Smooth muscle cell (in vitro differentiated cells): ENCODE measurements around the gene PCSK4. TPM values are rescaled to one million over a fixed set of nuclear protein-coding genes. Genes with fewer than 3 reads are reported as not detected.

Source experiments
- DNase-seq: peaks from one replicate; lab custom pipeline; 2025; ENCODE audit not compliant: unreplicated experiment; lab: John Stamatoyannopoulos, UW
- H2AFZ ChIP-seq: fragments of 200-600 bp; sonication (generic); 2 replicates; pipeline ENCODE4 v1.6.0; 2016; ENCODE audit warnings: antibody characterized with exemption, low read depth, mild to moderate bottlenecking
- H3F3A ChIP-seq: fragments of 200-600 bp; sonication (generic); 2 replicates; pipeline ENCODE4 v1.6.0; 2017; ENCODE audit warnings: antibody characterized with exemption, low read depth
- H3K27ac ChIP-seq: fragments of 200-600 bp; sonication (generic); 2 replicates; pipeline ENCODE4 v1.5.1; 2016; ENCODE audit warnings: low read depth, mild to moderate bottlenecking
- H3K27me3 ChIP-seq: fragments of 200-600 bp; sonication (generic); 2 replicates; pipeline ENCODE4 v1.6.1; 2016; ENCODE audit warnings: low read depth, mild to moderate bottlenecking
- H3K36me3 ChIP-seq: fragments of 200-600 bp; sonication (generic); 2 replicates; pipeline ENCODE4 v1.5.1; 2016; ENCODE audit warnings: low read depth
- H3K4me1 ChIP-seq: fragments of 200-600 bp; sonication (generic); 2 replicates; pipeline ENCODE4 v1.5.1; 2016; ENCODE audit warnings: low read depth
- H3K4me2 ChIP-seq: fragments of 200-600 bp; sonication (generic); 2 replicates; pipeline ENCODE4 v1.6.0; 2016; ENCODE audit warnings: mild to moderate bottlenecking
- H3K4me3 ChIP-seq: fragments of 200-600 bp; sonication (generic); 2 replicates; pipeline ENCODE4 v1.5.1; 2016; ENCODE audit warnings: mild to moderate bottlenecking
- H3K79me2 ChIP-seq: fragments of 200-600 bp; sonication (generic); 2 replicates; pipeline ENCODE4 v1.6.0; 2016; ENCODE audit warnings: low read depth, mild to moderate bottlenecking
- H3K9ac ChIP-seq: fragments of 200-600 bp; sonication (generic); 2 replicates; pipeline ENCODE4 v1.6.0; 2016; ENCODE audit warnings: low read depth
- H3K9me3 ChIP-seq: fragments of 200-600 bp; sonication (generic); replicated peaks from 2 replicates; pipeline ENCODE4 v1.5.1; 2016; ENCODE audit warnings: low read depth
- H4K20me1 ChIP-seq: fragments of 200-600 bp; sonication (generic); 2 replicates; pipeline ENCODE4 v1.6.0; 2016; ENCODE audit warnings: low read depth
- WGBS: methylation state at CpG from one replicate; pipeline ENCODE4 v1.1.7; 2016; ENCODE audit warnings: low lambda C conversion rate; 5-methylcytosine and 5-hydroxymethylcytosine counted together
- polyA plus RNA-seq: library from polyadenylated mRNA; unstranded; fragments of >200 nt; fragmentation: Nextera tagmentation; extraction: Ambion mirVana; gene quantifications from 2 replicates; pipeline ENCODE4 v1.2.1, GENCODE V29; 2016
- total RNA-seq: library from RNA; depleted of rRNA; stranded (reverse); fragments of >200 nt; gene quantifications from 2 replicates; pipeline ENCODE4 v1.2.3, GENCODE V29; 2014
- TF ChIP-seq, protein P1 (sequence below): fragments of 200-600 bp; sonication (generic); IDR thresholded peaks from 2 replicates; pipeline ENCODE4 v1.5.1; 2017; ENCODE audit warnings: borderline replicate concordance, mild to moderate bottlenecking, antibody characterized with exemption; ENCODE audit not compliant: insufficient read depth, poor library complexity, severe bottlenecking

PCSK4 gene
- total and polyA plus RNA-seq, 2 experiments from 2014 or later: 1.7 to 8.7 TPM

DNA sequence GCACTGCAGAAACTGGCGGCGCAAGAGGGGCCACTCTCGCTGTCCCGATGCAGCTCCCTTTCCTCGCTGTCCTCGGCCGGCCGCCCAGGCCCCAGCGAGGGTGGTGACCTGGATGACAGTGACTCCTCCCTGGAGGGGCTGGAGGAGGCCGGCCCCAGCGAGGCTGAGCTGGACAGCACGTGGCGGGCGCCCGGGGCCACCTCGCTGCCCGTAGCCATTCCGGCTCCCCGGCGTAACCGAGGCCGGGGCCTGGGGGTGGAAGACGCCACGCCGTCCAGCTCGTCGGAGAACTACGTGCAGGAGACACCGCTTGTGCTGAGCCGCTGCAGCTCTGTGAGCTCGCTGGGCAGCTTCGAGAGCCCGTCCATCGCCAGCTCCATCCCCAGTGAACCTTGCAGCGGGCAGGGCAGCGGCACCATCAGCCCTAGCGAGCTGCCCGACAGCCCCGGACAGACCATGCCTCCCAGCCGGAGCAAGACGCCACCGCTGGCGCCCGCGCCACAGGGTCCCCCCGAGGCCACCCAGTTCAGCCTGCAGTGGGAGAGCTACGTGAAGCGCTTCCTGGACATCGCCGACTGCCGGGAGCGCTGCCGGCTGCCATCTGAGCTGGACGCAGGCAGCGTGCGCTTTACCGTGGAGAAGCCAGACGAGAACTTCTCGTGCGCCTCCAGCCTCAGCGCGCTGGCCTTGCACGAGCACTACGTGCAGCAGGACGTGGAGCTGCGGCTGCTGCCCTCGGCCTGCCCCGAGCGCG lies 23.5 kb downstream of the PCSK4 start:
- H3K9ac ChIP-seq: no peak overlapping the region
- H3K79me2 ChIP-seq: no peaks in the 10 kb centered on the region
- peaks cover 31% of the 10 kb centered on the region for H3K4me1 ChIP-seq
- DNase-seq: no peak
- H3F3A ChIP-seq: no peaks in the 10 kb centered on the region
- H3K4me3 ChIP-seq: no peak overlapping the region
- peaks cover 66% of the 10 kb centered on the region for H3K27me3 ChIP-seq
- H3K4me2 ChIP-seq: no peak overlapping the region
- WGBS: 23% methylated on average over 56 of the region's 70 CpGs
- TF ChIP-seq, protein P1, sequence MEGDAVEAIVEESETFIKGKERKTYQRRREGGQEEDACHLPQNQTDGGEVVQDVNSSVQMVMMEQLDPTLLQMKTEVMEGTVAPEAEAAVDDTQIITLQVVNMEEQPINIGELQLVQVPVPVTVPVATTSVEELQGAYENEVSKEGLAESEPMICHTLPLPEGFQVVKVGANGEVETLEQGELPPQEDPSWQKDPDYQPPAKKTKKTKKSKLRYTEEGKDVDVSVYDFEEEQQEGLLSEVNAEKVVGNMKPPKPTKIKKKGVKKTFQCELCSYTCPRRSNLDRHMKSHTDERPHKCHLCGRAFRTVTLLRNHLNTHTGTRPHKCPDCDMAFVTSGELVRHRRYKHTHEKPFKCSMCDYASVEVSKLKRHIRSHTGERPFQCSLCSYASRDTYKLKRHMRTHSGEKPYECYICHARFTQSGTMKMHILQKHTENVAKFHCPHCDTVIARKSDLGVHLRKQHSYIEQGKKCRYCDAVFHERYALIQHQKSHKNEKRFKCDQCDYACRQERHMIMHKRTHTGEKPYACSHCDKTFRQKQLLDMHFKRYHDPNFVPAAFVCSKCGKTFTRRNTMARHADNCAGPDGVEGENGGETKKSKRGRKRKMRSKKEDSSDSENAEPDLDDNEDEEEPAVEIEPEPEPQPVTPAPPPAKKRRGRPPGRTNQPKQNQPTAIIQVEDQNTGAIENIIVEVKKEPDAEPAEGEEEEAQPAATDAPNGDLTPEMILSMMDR: no peak
- H3K27ac ChIP-seq: no peak overlapping the region
- H3K9me3 ChIP-seq: no peaks in the 10 kb centered on the region
- H3K36me3 ChIP-seq: no peaks in the 10 kb centered on the region
- no peak overlapping the region for H2AFZ ChIP-seq
- H4K20me1 ChIP-seq: peaks cover 85% of the 10 kb centered on the region

DNA sequence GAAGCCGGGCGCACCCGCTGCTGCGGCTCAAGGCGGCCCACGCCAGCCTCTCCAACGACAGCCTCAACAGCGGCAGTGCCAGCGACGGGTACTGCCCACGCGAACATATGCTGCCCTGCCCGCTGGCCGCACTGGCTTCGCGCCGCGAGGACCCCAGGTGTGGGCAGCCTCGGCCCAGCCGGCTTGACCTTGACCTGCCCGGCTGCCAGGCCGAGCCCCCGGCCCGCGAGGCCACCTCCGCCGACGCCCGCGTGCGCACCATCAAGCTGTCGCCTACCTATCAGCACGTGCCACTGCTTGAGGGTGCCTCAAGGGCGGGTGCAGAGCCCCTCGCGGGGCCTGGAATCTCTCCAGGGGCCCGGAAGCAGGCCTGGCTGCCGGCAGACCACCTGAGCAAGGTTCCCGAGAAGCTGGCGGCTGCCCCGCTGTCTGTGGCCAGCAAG lies 24.1 kb downstream of the PCSK4 start:
- Histone ChIP-seq H3K4me1 (peaks cover 27% of the 10 kb centered on the region), H3F3A (no peaks in the 10 kb centered on the region), H3K9ac (no peak overlapping the region), H3K79me2 (no peaks in the 10 kb centered on the region), H3K27ac (no peak overlapping the region), H3K4me3 (no peak overlapping the region), H2AFZ (no peak overlapping the region), H3K4me2 (peak overlapping the region; percentile 40), H3K27me3 (peaks cover 60% of the 10 kb centered on the region), H4K20me1 (peaks cover 83% of the 10 kb centered on the region), H3K9me3 (no peaks in the 10 kb centered on the region), H3K36me3 (no peaks in the 10 kb centered on the region)
- 42% methylated on average over 27 of the region's 41 CpGs for WGBS
- TF ChIP-seq, protein P1: no peak
- DNase-seq: no peak

DNA sequence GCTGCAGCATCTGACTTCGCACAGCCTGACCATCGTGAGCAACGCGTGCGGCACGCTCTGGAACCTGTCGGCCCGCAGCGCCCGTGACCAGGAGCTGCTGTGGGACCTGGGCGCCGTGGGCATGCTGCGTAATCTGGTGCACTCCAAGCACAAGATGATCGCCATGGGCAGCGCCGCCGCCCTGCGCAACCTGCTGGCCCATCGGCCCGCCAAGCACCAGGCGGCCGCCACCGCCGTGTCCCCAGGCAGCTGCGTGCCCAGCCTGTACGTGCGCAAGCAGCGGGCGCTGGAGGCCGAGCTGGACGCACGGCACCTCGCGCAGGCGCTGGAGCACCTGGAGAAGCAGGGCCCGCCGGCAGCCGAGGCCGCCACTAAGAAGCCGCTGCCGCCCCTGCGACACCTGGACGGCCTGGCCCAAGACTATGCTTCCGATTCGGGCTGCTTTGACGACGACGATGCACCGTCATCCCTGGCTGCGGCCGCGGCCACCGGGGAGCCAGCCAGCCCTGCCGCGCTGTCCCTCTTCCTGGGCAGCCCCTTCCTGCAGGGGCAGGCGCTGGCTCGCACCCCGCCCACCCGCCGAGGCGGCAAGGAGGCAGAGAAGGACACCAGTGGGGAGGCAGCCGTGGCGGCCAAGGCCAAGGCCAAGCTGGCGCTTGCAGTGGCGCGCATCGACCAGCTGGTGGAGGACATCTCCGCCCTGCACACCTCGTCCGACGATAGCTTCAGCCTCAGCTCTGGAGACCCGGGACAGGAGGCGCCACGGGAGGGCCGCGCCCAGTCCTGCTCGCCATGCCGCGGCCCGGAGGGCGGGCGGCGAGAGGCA lies 24.7 kb downstream of the PCSK4 start:
- H3F3A ChIP-seq: no peaks in the 10 kb centered on the region
- peak overlapping the region; percentile 21 for H3K4me3 ChIP-seq
- peaks cover 27% of the 10 kb centered on the region for H3K4me1 ChIP-seq
- H3K4me2 ChIP-seq: peak overlapping the region; percentile 40
- 27% methylated on average over 82 of the region's 83 CpGs for WGBS
- DNase-seq: no peak
- H4K20me1 ChIP-seq: peaks cover 83% of the 10 kb centered on the region
- no peak overlapping the region for H3K27ac ChIP-seq
- H3K9ac ChIP-seq: no peak overlapping the region
- no peaks in the 10 kb centered on the region for H3K79me2 ChIP-seq
- no peaks in the 10 kb centered on the region for H3K9me3 ChIP-seq
- no peaks in the 10 kb centered on the region for H3K36me3 ChIP-seq
- TF ChIP-seq, protein P1: peak; percentile 48
- H2AFZ ChIP-seq: no peak overlapping the region
- peaks cover 54% of the 10 kb centered on the region for H3K27me3 ChIP-seq
